GM19372 (cell line): ENCODE measurements around the gene SNHG17.
"Not testable (repeated sequence)": the region's sequence is repeated elsewhere in the genome, so short reads cannot be mapped to it uniquely, and the experiment has no call there.

Experiments
- ATAC-seq: cut with Tn5 transposase; IDR thresholded peaks from one replicate; pipeline ENCODE4 v1.9.1; 2021; ENCODE audit warnings: mild to moderate bottlenecking, low read depth, moderate library complexity; ENCODE audit not compliant: unreplicated experiment

SNHG17 gene

DNA sequence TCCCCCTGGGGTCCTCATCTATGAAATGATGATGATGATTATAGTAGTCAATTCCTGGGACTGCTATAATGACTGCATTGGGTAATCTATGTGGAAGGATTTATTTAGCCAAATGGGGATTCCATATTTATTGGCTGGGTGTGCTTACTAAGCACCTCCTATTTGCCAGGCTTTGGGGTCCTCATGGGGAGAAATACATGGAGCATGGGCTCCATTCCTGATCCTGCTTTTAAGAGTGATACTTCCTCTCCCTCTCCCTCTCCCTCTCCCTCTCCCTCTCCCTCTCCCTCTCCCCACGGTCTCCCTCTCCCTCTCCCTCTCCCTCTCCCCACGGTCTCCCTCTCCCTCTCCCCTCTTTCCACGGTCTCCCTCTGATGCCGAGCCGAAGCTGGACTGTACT is 57.3 kb downstream of the SNHG17 start:
- ATAC-seq: not testable (repeated sequence)

DNA sequence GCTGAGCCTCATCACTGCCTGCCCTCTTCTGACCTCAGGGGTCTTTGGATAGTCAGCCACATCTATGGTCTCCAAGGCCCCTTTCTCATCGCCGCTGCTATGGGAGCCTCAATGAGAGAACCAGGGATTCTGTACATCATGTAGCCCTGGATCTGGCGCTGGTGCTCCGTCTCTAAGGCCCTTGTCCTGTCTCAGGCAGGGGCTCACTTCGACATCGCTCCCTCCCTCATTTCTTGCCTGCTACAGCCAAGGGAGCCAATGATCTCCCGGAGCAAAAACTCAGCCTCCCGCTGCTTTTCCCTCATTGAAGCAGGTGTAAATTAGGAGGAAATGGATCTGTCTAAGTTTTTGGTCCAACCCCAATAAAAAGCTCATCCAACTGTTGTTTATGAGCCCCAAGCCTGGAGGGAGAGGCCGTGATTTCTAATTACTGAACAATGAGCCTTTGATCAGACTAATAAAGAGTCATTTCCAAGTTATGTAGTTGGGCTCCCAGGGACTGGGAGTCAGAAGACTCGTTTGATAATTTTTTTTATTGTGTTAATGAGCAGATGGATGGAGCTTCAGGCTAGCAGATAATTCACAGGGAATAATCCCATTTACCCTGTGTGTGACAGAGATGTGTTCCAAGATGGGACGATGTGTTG is 58.0 kb downstream of the SNHG17 start:
- ATAC-seq: no peak

DNA sequence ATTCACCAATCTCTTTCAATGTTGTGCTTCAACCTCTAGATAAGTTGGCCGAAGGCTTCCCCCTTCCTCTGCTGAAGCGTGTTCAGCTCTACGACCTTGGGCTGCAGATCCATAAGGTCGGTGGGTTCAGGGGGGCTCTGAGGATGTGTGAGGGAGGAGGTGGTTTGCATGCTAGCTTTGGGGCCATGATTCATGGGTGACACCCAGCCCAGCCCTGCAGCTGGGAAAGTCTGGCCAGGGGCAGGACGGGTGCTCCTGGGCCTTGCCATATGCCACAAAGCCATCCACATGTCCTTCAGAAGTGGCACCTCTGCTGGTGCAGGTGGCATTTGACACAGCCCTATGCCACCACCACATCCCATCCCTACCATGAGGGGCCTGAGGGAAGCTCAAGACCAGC is 61.2 kb downstream of the SNHG17 start:
- no peak for ATAC-seq

DNA sequence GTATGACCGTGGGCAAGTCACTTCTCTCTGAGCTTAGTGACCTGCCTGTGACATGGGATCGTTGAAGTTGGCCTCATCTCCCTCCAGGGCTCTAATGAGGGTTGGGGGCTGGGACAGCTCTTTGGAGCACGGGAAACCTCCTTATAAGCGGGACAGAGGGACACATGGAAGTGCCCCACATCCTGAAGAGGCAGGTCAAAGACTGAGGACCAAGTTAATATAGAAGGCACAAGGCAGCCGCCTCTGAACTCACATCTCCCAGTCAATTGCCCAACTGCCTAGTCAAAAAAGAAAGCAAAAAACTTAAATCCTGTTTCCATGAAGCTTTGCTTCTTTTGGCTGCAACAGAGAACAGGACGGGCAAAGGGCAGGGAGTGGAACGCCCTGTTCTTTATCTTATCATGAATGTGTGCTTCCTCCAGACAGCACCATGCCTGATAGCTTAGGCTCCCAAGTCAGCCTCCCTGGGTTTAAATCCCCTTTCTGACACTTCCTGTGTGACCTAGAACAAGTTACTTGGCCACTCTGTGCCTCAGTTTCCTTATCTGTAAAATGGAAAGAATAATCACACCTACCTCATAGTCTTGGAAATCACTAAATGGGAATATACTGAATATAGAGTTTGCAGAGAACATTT is 61.8 kb downstream of the SNHG17 start:
- ATAC-seq: no peak

DNA sequence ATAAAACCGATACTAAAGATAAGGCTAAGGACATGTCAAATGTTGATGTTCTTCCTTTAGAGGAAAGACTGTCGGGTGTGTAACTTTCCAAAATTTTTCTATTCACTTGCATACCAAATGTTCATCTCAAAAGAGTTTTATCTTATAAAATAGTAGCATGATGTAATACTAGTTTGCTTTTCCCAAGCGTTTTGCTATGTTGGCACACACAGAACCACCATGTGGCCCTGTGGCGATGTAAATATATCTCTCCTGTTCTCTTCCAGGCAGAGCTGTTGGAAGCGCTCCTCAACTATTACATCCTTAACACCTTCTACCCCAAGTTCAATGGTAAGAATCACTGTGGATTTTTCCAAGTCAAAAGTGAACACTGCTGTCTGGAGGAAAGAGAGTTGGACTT is 62.3 kb downstream of the SNHG17 start:
- no peak for ATAC-seq
